CD1c-positive myeloid dendritic cell (primary cell): ENCODE measurements around the gene AKR1C4.
"Not testable (repeated sequence)": the region's sequence is repeated elsewhere in the genome, so short reads cannot be mapped to it uniquely, and the experiment has no call there.

Experiments
- DNase-seq: peaks from one replicate; pipeline ENCODE4 v3.0.0-alpha.2; 2016; ENCODE audit errors: extremely low spot score

AKR1C4 gene

DNA sequence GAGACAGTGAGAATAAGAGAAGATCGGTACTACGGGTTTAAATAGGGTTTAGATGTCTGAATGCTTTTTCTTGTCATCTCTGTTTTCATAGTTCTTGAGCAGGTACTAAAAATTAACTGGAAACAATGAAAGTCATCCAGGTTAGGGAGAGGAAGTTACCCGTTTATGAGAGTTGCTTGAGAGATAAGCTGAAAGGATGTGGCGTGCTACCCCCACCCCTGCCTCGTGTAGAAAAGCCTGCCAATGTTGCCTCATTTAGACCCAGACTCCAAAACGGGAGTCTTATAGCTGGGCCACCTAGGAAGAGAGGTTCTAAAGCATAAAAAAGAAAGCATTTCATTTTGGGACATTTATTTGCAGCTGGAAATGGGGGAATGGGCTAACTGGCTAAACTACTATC lies 10.2 kb downstream of the AKR1C4 start:
- DNase-seq, result no peak

GRCh38 chr10:5209776-5210175 lies 13.1 kb downstream of the AKR1C4 start:
- DNase-seq, result not testable (repeated sequence)

DNA sequence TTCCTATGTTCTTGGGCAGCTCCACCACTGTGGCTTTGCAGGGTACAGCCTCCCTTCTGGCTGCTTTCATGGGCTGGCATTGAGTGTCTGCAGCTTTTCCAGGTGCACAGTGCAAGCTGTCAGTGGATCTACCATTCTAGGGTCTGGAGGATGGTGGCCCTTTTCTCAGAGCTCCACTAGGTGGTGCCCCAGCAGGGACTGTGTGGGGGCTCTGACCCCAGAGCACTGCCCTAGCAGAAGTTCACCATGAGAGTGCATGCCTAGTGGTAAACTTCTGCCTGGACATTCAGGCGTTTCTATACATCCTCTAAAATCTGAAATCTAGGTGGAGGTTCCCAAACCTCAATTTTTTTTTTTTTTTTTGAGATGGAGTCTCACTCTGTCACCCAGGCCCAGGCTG lies 13.6 kb downstream of the AKR1C4 start:
- DNase-seq, result not testable (repeated sequence)

GRCh38 chr10:5211696-5212536 lies 15.3 kb downstream of the AKR1C4 start:
- DNase-seq, result no peak

DNA sequence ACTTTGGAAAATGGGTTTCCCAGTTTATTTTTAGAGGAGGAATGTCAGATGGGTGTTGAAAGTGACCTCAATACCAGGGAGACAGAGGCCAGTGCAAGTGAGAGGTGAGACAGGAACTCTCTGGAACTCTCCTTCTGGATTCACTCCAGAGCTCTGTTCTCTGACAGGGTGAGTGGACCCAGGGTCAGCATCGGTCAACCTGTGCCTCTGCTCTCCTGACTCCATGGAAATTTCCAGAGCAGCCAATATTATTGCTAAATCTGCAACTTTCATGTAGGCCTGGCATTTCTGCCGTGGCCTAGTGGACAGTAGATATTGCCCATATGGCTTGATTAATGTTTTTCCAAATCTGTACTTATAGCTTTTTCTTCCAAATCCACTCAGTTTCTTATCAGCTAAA lies 20.2 kb downstream of the AKR1C4 start:
- no peak for DNase-seq

GRCh38 chr10:5219262-5219661 lies 22.6 kb downstream of the AKR1C4 start:
- DNase-seq, result no peak

GRCh38 chr10:5222942-5223341 lies 26.3 kb downstream of the AKR1C4 start:
- DNase-seq, result not testable (repeated sequence)

DNA sequence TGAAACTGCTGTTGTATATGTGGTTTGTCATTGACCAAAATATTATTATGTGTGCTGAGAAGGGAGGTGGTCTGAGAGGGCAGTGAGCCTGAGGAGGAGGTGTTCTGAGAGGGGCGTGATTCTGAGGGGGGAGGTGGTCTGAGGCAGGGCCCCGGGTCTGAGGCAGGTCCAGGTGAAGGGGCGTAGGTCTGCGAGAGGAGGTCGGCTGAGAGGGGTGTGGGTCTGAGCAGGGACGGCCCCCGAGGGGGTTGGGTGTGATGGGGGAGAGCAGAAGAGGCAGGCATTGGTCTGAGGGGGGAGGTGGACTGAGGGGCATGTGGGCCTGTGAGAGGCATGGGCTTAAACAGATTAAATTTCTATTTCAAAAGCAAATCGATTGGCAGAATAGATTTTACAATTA lies 32.4 kb downstream of the AKR1C4 start:
- DNase-seq, result no peak

- no peak for DNase-seq
These were observed 36.7 kb downstream of the AKR1C4 start for GRCh38 chr10:5233324-5233723.

DNA sequence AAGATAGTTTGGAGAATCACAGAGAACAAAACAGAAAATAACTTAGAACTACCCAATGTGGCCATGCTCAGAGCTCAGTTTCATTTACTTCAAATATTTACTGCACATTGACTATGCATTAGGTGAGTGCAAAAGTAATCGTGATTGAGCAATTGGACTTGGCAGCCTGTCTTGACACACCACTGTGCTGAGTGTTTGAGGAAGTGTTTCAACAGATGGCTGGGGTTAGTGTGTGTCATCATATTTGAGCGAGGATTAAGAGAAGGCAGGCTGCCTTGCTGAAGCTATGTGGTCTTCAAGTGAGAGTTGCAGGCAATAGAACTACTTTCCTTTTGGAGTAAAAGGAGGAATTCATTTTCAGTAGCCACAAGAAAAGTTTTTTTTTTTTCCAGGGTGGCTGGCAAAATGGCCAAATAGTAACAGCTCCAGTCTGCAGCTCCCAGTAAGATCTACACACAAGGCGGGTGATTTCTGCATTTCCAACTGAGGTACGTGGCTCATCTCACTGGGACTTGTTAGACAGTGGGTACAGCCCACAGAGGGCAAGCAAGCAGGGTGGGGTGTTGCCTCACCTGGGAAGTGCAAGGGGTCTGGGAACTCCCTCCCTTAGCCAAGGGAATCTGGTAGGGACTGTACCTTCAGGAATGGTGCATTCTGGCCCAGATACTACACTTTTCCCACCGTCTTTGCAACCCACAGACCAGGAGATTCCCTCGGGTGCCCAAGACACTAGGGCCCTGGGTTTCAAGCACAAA lies 37.6 kb downstream of the AKR1C4 start:
- DNase-seq, result peak; percentile 78

DNA sequence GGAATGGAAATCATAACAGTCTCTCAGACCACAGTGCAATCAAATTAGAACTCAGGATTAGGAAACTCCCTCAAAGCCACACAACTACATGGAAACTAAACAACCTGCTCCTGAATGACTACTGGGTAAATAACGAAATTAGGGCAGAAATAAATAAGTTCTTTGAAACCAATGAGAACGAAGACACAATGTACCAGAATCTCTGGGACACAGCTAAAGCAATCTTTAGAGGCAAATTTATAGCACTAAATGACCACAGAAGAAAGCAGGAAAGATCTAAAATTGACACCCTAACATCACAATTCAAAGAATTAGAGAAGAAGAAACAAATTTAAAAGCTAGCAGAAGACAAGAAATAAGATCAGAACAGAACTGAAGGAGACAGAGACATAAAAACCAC lies 40.9 kb downstream of the AKR1C4 start:
- not testable (repeated sequence) for DNase-seq

DNA sequence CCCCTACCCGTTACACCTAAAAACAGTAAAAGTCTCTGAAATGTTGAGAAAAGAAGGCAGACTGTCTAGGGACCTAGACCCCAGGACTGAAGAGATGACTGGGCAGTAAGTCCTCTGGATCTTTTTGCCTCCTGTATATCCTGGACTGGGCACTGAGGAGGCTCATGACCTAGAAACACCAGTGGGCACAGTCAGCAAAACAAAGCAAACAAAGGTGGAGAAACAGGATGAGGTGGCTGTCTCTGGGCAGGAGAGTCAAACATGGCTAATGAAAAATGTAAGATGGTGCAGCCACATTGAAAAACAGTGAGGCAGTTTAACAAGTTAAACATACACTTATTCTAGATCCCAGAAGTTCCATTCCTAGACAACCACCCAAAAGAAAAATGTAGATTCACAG lies 45.9 kb downstream of the AKR1C4 start:
- DNase-seq, result no peak

DNA sequence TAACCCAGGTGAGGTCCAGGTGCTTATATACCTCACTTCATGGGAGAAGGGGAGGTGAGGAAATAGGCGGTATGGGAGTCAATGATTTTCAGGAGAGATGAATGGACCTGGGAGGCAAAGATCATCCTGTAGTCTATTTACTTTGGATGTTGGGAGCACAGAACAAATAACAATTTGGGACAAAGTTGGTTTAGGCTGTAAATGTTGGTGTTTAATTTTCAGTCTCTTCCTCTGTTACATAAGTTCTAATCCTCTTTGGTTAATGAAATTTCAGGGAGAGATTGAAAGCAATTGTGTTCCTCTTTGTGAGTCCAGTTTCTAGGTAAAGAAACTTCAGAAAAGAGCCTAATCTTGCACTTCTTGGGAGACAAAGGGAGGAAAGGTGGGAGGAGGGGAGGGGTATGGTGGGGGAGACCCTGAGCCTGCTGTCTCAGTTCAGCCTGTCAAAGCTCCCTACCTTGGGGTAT lies 46.9 kb downstream of the AKR1C4 start:
- no peak for DNase-seq

DNA sequence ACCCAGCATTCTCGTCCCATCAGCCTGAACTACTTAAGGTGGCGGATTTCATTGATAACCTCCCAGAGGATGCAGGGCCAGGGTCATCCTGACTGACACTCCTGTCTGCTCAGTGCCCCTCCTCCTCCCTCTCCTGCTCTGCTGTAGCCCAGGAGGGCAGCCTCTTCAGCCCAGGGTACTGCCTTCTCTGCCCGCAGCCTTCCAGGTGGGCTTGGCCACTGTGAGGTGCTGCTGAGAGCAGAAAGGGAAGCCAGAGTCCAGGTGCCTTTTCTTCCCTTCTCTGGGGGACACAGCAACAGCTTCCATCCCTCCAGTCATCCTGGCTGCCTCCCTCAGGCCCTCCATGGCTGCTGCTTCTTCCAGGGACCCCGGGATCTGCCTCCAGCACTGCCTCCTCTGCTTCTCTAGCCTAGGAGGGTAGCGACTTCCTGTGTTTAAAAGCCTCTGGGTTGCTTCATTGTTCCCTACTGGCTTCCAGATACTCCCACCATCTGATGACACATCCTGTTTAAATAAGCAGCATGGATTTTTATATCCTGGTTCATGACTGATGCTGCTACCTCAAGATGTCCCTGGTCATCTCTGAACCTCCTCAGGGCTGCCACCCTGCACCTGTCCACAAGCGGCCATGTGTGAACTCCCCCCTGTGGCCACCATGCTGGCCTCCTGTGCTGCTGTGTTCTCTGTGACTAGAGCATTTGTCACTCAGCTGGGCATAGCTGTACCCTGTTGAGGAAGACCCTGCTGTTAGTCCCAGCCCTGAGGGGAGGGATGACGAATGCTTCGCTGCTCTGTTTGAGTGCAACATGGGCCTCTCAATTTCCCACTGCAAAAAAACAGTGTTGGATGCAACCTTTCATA lies 55.8 kb downstream of the AKR1C4 start:
- DNase-seq, result no peak

- DNase-seq, result no peak
These were observed 57.9 kb downstream of the AKR1C4 start for GRCh38 chr10:5254488-5254887.

DNA sequence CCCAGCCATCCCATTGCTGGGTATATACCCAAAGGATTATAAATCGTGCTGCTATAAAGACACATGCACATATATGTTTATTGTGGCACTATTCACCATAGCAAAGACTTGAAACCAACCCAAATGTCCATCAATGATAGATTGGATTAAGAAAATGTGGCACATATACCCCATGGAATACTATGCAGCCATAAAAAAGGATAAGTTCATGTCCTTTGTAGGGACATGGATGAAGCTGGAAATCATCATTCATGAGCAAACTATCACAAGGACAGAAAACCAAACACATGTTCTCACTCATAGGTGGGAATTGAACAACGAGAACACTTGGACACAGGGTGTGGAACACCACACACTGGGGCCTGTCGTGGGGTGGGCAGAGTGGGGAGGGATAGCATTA lies 61.1 kb downstream of the AKR1C4 start:
- not testable (repeated sequence) for DNase-seq

GRCh38 chr10:5259132-5259951 lies 62.7 kb downstream of the AKR1C4 start:
- no peak for DNase-seq

DNA sequence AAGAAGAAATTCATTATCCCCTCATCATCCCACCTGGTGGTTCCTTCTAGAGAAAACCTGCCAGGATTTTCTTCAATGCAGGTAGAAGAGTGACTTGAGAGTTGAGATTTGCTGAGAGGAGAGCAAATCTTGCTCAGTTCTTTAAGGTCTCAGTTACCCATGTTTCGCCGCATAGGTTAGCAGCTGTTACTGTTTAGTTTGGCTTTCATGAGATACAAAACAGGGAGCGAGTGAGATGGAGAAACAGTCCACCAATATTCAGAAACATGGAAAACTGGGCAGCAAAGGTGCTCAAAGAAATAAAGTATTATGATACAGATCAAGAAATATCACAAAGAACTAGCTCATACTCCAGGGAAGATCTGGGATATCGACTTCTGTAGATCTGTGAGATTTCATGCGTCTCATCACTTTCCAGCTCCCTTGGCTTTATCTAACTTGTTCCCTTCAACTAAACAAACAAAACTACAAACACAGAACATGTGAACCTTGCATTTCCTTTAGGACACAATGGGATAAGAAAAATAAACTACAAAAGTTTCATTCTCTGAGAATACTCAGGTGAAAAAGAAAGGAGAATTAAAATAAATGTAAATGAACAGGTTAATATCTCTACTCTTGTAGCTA lies 63.4 kb downstream of the AKR1C4 start:
- no peak for DNase-seq

DNA sequence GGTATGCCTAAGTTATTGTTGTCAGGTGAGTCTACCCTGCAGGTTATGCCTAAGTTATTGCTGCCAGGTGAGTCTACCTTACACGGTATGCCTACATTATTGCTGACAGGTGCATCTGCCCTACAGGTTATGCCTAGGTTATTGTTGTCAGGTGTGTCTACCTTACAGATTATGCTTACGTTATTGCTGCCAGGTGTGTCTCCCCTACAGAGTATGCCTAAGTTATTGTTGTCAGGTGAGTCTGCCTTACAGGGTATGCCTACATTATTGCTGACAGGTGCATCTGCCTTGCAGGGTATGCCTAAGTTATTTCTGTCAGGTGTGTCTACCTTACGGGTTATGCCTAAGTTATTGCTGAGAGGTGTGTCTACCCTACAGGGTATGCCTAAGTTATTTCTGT lies 64.2 kb downstream of the AKR1C4 start:
- DNase-seq, result no peak

GRCh38 chr10:5265139-5265538 lies 68.5 kb downstream of the AKR1C4 start:
- no peak for DNase-seq

DNA sequence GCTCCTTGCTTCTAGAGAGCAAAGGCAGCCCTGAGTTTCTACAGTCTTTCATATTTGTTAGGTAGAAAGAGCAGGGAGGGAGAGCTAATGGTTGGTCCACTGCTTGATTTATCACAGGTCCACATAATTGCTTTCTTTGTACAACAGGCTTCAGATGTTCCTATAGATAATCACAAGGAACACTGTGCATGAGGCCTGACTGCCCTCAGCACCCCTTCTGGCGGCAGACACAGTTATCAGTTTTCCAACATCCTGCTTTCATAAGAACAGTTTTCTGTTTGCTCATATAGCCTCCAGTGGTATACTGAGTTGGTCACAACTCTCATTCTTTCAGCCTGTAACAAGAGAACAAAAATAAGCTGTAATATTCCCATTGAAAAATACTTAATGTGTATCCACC lies 69.7 kb downstream of the AKR1C4 start:
- DNase-seq, result no peak
